Retinal pigment epithelial cell (primary cell): Measurements from ENCODE around the gene KCNC4.

ENCODE experiments used
- DNase-seq: peaks from one replicate; pipeline ENCODE4 v3.0.0-alpha.2; 2010; ENCODE audit warnings: low read depth
- H3K4me3 ChIP-seq: 2 replicates; pipeline ENCODE4 v1.5.1; 2011; ENCODE audit warnings: mild to moderate bottlenecking, low read length, control low read depth, moderate library complexity
- CTCF ChIP-seq: conservative IDR thresholded peaks from 2 replicates; pipeline ENCODE4 v1.5.1; 2011; ENCODE audit warnings: low read depth, low read length, control low read depth, inconsistent platforms

KCNC4 gene

GRCh38 chr1:110177775-110178174 lies 32.3 kb upstream of the KCNC4 start:
- H3K4me3 ChIP-seq, result no peak overlapping the region
- no peak for TF ChIP-seq CTCF
- no peak for DNase-seq

GRCh38 chr1:110183642-110184167 lies 26.4 kb upstream of the KCNC4 start:
- TF ChIP-seq CTCF, result no peak
- H3K4me3 ChIP-seq, result no peak overlapping the region
- no peak for DNase-seq

- no peak for TF ChIP-seq CTCF
- H3K4me3 ChIP-seq, result no peak overlapping the region
- DNase-seq, result no peak
Measured at GRCh38 chr1:110184446-110184845, 25.7 kb upstream of the KCNC4 start.

GRCh38 chr1:110185181-110185580 lies 24.9 kb upstream of the KCNC4 start:
- no peak for DNase-seq
- no peak for TF ChIP-seq CTCF
- no peak overlapping the region for H3K4me3 ChIP-seq

GRCh38 chr1:110186558-110186957 lies 23.6 kb upstream of the KCNC4 start:
- H3K4me3 ChIP-seq, result no peak overlapping the region
- DNase-seq, result no peak
- no peak for TF ChIP-seq CTCF

- no peak overlapping the region for H3K4me3 ChIP-seq
- TF ChIP-seq CTCF, result no peak
Measured at GRCh38 chr1:110187139-110187890, 22.8 kb upstream of the KCNC4 start.

GRCh38 chr1:110188035-110188618 lies 22.0 kb upstream of the KCNC4 start:
- no peak for DNase-seq

More at GRCh38 chr1:110187139-110187890, 22.8 kb upstream of the KCNC4 start:
- DNase-seq, result no peak

More at GRCh38 chr1:110188035-110188618, 22.0 kb upstream of the KCNC4 start:
- TF ChIP-seq CTCF, result no peak
- no peak overlapping the region for H3K4me3 ChIP-seq
